GM19043 (cell line): ENCODE measurements around the gene MYLIP.

Experiments used
- ATAC-seq: cut with Tn5 transposase; IDR thresholded peaks from one replicate; pipeline ENCODE4 v1.9.1; 2021; ENCODE audit warnings: low read depth; ENCODE audit not compliant: unreplicated experiment

The MYLIP gene

DNA sequence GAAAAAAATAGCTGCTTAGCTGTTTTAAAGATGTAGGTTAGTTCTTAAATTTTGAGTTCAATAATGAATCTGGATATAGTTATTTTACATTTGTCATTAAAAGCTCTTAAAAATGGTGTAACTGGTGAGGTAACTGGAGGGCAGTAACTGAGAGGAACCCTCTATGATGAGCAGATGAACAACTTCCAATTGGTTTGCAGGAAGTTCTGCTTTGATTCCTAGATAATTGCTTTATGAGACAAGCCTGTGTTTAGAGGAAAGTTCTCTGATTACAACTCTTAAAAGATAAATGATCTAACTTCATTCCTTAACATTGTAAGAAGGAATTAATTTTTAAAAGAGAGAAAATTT lies 8.5 kb downstream of the MYLIP start:
- ATAC-seq: no peak

DNA sequence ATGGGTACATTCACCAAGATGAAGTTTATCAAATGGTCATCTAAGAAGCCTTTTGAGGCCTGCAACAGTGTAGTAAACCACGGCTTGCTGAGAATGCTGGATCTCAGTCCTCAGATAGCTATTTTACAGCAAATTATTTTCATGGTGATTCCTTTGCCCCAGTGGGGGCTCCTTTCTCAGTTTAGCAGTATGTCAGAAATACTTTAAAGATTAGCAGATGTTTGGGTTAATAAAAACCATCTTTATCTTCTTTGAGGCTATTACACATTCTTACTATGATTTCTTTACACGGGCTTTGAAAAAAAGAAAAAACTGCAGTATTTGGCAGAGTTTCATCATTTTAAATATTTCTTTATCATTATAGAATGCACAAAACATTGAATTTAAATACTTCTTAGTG lies 10.7 kb downstream of the MYLIP start:
- ATAC-seq: no peak

DNA sequence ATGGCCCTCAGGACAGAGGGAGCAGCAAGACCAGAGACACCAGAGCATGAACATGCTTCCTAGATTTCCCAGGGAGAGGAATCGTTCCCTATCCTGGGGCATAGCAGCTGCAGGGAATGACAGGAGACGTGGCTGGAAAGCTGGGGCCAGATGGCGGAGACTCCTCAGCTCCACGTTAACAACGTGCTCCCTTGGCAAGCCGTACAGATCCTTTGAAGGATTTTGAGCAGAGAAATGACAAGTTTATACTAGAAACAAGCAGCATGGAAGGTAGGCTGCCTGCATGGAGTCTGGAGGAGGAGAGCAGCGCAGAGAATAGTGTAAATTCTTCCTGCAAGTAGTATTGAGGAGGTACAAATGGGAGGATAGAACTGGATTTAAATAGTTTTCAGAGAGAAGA lies 11.7 kb downstream of the MYLIP start:
- ATAC-seq: no peak

DNA sequence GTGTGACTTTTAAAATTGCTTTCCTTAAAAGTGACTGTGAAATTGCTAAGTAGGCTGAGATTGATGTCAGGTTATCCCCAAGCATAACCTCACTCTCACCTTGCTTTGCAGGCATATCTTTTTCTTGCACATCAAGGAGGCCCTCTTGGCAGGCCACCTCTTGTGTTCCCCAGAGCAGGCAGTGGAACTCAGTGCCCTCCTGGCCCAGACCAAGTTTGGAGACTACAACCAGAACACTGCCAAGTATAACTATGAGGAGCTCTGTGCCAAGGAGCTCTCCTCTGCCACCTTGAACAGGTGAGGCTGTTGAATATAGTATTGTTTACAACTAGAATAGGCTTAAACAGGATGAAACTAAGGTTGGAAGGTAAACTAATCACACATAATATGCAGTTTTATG lies 12.6 kb downstream of the MYLIP start:
- ATAC-seq: no peak

DNA sequence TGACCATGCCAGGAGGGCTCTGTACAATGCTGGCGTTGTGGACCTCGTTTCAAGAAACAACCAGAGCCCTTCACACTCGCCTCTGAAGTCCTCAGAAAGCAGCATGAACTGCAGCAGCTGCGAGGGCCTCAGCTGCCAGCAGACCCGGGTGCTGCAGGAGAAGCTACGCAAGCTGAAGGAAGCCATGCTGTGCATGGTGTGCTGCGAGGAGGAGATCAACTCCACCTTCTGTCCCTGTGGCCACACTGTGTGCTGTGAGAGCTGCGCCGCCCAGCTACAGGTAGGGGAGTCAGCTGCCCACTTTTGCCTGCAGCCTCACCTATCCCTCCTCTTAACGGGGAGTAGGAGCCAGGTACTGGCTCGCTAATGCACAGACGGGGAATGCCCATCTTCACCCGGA lies 16.2 kb downstream of the MYLIP start:
- ATAC-seq: no peak

DNA sequence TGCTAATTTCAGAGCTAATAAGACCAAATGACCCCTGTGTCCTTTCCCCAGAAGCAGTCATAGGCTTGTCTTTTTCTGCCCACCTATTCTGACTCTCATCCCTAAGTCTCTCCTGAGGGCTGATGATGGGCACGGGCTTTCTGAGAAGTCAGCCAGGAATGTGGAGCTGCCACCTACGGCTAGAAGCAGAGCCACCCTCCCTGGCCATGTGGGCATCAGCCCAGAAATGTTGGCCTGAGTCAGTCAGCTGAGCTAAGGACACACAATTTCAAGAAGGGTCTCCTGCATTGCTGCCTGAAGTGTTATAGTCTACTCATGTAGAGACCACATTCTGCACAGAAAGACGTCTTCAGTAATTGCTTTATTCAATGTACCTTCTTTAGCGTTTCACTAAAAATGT lies 17.1 kb downstream of the MYLIP start:
- no peak for ATAC-seq

DNA sequence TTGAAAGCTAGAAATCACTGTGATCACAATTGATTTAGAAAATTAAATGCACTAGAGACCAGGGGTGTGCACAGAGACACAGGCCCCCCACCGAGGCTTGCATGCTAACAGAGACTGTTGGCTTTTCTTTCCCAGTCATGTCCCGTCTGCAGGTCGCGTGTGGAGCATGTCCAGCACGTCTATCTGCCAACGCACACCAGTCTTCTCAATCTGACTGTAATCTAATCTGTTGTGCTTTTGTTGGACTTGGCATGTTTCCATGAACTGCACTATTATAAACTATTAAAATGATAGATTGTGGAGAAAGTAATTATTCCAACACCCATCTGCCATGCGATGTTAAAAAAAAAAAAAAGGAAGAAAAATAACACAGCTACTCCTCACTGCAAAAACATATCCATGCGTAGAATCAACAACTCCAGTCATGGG lies 17.7 kb downstream of the MYLIP start:
- ATAC-seq: no peak

DNA sequence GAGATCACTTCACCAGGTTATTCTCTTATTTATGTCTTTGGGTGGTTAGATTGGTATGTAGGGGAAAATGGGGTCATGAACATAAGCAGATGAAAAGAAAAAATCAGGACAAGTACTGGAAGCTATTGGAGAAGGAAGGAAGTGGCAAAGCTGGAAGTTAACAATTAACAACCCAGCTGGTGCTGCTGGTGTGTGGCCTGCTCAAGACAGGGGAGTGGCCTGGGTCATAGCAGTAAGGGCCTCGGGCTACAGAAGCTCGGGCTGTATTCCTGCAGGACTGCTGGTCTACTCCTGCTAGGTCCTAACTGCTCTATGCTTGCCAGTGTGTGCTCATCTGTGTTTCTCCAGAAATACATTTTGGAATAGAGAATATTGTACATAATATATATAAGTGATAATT lies 19.6 kb downstream of the MYLIP start:
- ATAC-seq: no peak

DNA sequence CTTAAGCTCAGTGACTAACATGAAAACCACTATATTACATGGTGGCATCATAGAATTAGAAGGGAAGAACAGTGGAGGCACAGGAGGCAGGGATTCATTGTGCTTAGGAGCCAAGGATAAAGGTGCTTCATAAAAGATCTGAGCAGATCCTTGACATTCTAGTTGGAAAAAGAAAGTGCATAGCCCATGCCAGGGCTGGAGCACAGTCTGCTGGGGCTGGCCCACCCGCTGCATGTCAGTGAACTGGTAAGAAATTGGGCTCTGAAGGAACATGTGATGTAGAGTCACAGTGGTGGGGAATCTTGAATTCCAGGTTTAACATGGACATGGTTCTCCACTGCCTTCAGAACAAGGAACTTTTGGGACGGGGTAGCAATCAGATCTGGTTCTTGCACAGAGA lies 20.4 kb downstream of the MYLIP start:
- ATAC-seq: no peak

DNA sequence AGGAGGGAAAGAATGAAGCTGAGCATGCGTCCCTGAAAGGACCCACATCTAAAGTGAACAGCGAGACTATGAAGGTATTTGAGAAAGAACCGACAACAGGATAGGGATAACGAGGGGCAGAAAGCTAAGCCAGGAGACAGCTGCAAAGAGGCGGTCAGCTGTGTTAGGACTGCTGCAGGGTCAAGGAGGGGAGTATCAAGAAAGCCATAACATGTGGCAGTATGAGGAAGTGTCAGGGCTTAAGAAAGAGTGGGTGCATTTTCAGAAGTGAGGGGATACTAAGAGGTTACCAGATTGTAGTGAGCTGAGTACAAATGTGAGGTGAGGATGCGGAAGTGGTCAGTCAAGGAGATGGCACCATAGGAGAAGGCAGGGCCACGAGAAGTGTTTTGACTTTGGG lies 21.2 kb downstream of the MYLIP start:
- no peak for ATAC-seq

DNA sequence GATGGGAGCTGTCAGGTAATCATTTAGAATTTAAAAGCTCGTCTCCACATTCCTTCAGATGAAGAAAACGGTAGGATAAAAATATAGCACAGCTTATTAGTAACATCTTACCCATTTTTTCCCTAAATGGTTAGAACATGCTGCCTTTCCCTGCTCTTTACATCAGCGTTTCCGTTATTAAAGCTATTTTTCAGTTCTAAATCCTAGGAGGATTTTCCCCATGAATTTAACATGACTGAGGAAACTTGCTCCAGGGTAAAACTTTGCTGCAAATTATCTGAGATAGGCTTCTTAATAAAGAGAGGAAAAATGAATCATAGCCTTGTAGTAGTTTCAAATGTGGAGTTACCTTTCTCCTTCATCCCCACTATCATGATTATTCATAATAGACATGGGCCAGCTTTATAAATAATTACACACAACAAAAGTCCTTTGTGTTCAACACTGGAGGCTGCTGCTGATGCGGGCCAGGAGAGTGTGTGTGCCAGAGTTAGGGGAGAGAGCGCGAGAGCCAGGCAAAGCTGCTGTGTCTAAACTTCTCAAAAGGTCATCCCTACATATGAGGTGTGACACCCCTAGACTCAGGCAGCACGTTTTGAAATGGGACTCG lies 24.4 kb downstream of the MYLIP start:
- ATAC-seq: no peak

DNA sequence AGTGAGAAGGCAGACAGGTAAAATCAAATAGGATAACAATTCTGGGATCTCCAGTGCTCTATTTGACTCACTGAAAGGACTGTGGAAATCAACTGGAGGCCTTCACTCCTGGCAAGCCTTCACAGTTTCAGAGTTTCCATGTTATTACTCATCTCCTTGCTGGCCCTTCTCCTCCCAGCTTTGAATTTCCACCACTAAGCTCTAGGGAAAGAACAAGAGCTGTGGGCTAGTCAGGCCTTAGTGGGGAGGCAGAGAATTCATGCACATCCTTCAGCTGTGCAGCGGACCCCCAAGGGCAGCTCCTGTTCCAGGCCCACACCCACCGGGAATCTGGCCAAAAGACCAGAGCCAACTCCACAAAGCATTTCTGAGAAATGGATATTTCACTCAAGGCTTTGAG lies 26.0 kb downstream of the MYLIP start:
- ATAC-seq: no peak

DNA sequence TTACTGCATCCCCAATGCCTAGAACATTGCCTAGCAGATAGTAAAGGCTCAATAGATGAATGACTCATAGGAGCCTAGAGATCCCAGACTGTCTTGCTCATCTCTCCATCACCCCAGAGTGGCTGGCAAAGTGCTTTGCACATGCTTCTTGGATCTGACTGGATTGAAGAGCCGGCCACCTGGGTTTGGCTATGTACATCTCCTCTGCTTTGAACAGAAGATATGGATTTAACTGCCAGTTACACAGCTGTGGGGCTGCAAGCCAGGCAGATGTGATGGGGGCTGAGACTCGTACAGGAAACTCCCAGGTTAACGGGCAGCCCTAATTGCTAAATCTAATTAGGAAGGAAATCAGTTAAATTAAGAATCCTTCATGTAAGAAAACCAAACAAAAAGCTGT lies 28.6 kb downstream of the MYLIP start:
- no peak for ATAC-seq

DNA sequence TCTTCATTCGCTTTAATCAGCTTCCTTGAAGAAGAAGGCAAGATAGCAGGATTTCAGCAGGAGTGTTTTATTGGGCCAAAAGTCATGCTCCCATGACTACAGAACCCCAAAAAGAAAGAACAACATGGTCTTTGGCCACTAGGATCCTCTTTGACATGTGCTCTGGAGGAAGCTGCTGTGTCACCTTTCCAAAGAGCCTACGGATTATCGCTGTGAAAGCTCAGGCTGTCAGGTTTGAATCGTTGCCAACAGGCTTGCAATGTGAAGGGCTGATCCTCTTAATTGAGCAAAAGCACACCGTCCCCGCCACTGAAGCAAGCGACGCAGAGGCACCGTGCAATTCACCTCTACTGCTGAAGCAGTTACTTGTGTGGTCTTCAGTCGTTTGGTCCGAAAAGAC lies 29.0 kb downstream of the MYLIP start:
- no peak for ATAC-seq

DNA sequence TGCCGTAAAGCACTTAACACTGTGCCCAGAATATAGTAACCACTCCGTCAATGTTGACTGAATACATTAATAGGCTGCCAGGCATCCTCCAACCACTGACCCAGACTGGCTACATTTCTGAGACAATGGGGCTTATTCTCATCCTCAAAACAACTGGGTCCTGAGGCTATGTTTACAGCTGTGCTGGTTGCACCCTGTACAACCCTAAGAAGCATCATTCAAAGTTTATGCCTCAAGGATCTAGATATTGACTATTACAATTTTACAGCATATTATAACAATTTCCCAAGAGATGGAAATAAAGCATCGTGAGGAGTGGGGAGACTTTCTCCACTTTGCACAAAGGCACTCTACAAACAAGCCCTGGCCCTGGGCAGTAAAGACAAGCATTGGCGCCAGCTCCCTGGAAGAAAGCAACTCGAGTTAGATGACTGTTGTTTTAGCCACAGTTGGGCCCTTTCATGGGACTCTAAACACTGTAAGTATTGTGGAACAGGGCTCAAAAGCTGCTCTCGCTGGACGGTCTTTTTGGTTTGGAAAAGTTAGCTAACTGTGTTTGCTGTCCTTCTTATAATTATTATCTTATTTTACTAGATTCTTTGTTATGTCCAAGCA lies 30.2 kb downstream of the MYLIP start:
- ATAC-seq: no peak

DNA sequence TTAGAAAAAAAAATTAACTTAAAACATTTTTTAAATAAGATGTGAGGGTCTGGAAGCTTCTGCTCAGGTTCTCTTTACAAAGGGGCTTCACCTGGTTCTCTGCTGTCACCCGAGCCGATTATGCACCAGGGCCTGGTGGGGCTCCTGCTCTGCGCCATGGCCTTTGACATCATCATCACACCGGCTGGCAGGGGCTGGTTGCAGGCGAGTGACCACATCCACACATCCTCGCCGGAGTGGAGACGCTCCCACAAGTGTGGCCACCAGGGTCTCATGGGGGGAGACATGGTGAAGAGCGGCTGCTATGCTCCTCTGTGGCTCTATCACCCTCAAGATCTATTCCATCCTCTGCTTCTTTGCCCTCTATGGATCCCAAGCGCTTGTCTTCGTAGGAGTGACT lies 31.9 kb downstream of the MYLIP start:
- no peak for ATAC-seq

DNA sequence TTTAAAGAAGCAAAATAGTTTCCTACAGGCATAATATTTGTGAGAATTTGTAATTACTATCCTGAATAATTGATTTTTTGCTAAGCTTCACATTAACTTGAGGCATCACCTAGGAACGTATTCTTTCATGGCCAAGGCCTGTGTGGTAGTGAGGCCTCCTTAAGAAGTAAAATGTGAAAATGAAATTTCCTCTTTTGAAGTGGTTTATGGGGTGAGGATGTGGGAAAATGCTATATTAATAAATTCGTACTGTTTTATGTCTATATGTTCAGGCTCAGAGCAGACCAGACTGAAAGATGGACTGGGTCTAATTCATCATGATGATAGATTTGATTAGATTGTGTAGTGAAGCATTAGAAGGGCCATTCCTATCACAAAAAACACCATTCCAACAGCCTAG lies 33.1 kb downstream of the MYLIP start:
- ATAC-seq: no peak

DNA sequence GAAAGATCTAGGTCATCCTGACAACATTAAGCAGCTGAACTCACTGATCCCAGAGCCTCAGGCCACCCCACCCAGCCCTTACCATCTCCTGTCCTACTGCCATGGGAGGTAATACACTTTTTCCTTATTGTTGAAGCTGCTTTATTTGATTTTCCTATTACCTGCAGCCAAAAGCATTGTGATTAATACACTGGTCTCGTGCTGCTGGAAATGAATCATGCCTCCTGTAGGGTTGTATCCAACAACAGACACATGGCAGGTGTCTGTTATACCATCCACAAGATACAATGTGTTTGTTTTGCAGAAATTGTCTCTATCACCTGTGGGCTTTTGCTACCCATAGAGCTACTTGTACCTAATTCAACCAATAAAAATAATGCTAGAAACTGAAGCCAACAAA lies 34.2 kb downstream of the MYLIP start:
- no peak for ATAC-seq

DNA sequence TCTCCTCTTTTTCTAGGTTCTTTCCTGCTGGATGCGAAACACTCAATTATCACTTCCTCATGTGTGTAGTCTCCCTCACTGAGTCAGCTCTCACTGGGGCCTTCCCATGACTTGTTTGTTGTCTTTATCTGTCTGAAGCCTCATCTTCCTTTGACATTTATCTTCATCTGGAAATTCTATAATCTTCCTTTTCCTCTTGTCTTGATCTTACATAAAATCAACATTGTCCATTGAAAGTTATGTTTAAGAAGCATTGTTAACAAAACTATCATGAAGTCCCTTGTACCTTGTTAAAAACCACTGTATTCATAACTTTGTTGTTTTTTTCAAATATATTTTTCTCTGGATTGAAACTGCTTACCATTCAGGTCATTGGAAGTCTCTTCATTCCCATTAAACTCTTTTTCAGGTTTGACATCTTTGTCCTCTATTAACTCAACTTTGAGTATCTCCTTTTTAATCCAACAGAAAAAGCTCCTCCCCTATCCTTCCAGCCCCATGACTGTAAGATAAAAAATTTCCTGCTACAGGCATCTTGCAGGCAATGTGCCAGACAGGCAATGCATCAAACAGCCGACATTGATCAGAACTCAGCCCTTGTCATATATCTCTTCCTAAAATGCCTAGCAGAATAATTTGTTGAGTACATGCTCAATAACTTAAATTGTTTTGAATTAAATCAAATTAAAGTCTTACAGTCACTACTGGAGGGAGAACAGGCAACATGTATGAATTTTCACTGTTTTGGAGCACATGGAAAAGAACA lies 34.8 kb downstream of the MYLIP start:
- no peak for ATAC-seq

DNA sequence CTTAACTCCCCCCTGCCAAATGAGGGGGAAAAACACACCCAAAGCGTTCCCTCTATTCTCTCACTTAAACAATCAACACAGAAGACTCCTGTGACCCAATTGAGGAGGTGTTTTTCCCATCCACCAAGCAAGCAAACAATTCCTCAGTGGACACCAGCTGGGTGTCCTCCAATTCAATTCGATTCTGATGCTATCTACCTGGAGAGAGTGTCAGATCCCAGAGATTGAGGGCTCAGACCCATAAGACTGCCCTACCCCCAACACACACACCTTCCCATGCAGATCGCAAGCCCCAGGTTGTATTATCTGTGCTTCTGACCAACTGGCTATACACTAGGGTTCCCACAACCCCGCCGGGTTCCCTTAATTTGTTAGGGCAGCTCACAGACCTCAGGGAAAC lies 36.8 kb downstream of the MYLIP start:
- no peak for ATAC-seq

DNA sequence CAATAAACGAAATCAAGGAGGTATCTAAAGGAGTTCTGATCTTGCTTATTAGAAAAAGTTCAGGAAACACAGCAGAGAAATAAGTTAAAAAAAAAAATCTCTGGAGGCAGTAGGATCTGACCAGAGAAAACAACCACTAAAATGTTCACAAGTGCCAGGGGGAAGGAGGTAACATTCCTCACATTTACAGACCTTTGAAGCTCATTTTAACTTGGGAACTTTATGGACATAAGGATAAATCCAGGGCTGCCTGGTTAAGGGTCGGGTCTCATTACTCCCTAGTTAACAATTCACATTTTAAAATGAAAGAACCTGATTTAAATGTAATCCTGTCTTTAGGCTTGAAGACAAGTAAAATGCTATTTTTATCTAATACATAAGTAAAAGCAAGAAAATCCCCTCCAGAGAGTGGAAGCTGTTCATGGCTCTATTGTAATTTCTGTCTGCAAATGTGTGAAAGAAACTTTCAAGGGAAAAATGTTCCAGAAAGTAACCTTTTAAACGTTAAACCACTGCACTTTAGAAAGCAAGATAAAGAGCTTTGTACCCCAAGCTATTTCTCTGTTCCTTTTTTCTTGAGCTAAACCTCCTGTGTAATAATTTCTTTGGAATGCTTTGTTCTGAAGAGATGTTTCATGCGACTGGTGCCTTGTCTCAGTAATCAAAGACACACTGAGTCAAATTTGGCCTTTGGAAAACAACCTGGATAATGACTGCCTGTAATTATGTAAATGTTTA lies 38.2 kb downstream of the MYLIP start:
- ATAC-seq: no peak

DNA sequence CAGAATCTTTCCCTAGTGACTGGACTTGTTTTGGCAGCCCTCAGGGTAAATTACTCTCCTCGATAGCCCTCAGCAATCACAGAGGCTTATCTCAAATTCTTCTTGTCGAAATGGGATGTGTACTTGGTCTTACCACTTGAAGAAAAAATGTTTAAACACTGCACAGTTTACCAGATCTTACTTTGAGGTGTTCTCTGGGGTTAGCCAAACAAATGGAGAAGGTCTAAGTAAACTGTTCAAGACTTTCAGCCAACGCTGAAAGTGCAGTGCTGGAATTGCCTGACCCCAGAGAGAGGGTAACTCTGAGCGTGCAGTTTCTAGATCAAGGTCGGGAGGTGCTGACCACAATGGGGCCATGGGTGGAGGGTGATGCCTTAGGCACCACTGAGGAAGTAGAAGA lies 39.2 kb downstream of the MYLIP start:
- no peak for ATAC-seq
